SU-DHL-6 (cell line): Measurements from ENCODE around the gene SRF.

Experiments
- EZH2phosphoT487 ChIP-seq: fragments of 200-600 bp; sonication (generic), shearing (Covaris generic); conservative IDR thresholded peaks from 2 replicates; pipeline ENCODE4 v1.6.1; 2018; ENCODE audit warnings: mild to moderate bottlenecking, antibody characterized with exemption, low read length, moderate library complexity, mixed read lengths
- TF ChIP-seq, protein P1 (sequence below): fragments of 200-600 bp; sonication (generic); IDR thresholded peaks from one replicate; pipeline ENCODE4 v1.5.1; 2017; ENCODE audit warnings: antibody characterized with exemption, mild to moderate bottlenecking, low read length, moderate library complexity; ENCODE audit not compliant: insufficient read depth, poor library complexity, severe bottlenecking

DNA sequence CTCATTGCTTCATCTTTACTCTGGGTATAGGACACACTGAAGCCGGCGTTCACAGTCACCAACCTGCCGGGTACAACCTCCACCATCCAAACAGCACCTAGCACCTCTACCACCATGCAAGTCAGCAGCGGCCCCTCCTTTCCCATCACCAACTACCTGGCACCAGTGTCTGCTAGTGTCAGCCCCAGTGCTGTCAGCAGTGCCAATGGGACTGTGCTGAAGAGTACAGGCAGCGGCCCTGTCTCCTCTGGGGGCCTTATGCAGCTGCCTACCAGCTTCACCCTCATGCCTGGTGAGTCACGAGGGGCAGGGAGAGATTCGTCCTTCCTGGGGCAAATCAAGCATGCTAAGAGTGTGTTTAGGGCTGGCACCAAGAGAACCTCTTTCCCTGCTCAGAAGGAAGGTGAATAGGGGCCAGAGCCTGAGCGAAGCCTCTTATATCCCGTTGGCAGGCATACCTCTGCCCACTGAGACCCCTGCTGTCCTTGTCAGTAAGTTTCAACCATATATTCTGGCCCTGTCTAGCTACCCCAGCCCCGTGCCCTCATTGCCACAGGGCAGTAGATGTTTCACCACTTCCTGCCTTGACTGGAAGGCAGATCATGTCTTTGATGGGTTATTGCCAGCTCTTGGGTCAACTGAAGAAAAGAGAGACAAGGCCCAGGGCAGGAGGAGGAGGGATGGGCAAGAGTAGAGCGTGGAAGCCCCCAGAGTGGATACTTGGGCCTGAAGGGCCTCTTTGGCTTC lies 4.8 kb downstream of the SRF start:
- TF ChIP-seq, protein P1, sequence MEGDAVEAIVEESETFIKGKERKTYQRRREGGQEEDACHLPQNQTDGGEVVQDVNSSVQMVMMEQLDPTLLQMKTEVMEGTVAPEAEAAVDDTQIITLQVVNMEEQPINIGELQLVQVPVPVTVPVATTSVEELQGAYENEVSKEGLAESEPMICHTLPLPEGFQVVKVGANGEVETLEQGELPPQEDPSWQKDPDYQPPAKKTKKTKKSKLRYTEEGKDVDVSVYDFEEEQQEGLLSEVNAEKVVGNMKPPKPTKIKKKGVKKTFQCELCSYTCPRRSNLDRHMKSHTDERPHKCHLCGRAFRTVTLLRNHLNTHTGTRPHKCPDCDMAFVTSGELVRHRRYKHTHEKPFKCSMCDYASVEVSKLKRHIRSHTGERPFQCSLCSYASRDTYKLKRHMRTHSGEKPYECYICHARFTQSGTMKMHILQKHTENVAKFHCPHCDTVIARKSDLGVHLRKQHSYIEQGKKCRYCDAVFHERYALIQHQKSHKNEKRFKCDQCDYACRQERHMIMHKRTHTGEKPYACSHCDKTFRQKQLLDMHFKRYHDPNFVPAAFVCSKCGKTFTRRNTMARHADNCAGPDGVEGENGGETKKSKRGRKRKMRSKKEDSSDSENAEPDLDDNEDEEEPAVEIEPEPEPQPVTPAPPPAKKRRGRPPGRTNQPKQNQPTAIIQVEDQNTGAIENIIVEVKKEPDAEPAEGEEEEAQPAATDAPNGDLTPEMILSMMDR = no peak
- TF ChIP-seq EZH2phosphoT487 = no peak
